Measurements from ENCODE around the gene DOK7. TPM values are rescaled to one million over a fixed set of nuclear protein-coding genes. Genes with fewer than 3 reads are reported as not detected.

The DOK7 gene
- total RNA-seq, 1 experiment from 2014 or later = not detected

- Histone ChIP-seq H3K4me1 (ENCODE audit: insufficient read depth, low read length, poor library complexity, severe bottlenecking) (no peaks in the 10 kb centered on the region), H3K36me3 (ENCODE audit: insufficient read depth, low read length, poor library complexity, severe bottlenecking) (no peaks in the 10 kb centered on the region), H3K9me3 (ENCODE audit: low read depth, low read length, poor library complexity, severe bottlenecking) (no peaks in the 10 kb centered on the region), H3K27me3 (replicated peaks; ENCODE audit: insufficient read depth, low read depth, low read length, poor library complexity) (no peaks in the 10 kb centered on the region), H3K27ac (ENCODE audit: low read depth, low read length, poor library complexity, severe bottlenecking) (no peak overlapping the region), H3K4me3 (ENCODE audit: low read depth, low read length, poor library complexity, severe bottlenecking) (no peak overlapping the region)
- no TSS peak for BruUV-seq (replicated peaks)
- ChIA-PET POLR2A (ENCODE audit: low non-redundant PET) (no interaction called here), CTCF (no interaction called here)
- no peak for TF ChIP-seq CTCF (conservative IDR thresholded peaks at IDR 0.05; ENCODE audit: low read depth, low read length)
- no peak for TF ChIP-seq EZH2 (IDR thresholded peaks at IDR 0.05; ENCODE audit: borderline replicate concordance, low read depth, low read length, poor library complexity, severe bottlenecking)
- intact Hi-C loops (cut with micrococcal nuclease; ENCODE audit: unreplicated experiment) = loop anchor here (10.0 kb wide), 1 partner anchor 254 kb away; no protein-coding TSS in a partner anchor
- DNase-seq (ENCODE audit: low spot score) = no peak
Measured at GRCh38 chr4:3449047-3449573, 14.0 kb upstream of the DOK7 start.

- POLR2A ChIA-PET (ENCODE audit: low non-redundant PET) = no interaction called here
- no peak for DNase-seq (ENCODE audit: low spot score)
- Histone ChIP-seq H3K27me3 (replicated peaks; ENCODE audit: insufficient read depth, low read depth, low read length, poor library complexity) (no peaks in the 10 kb centered on the region), H3K9me3 (ENCODE audit: low read depth, low read length, poor library complexity, severe bottlenecking) (no peaks in the 10 kb centered on the region), H3K36me3 (ENCODE audit: insufficient read depth, low read length, poor library complexity, severe bottlenecking) (no peaks in the 10 kb centered on the region), H3K4me3 (ENCODE audit: low read depth, low read length, poor library complexity, severe bottlenecking) (no peak overlapping the region), H3K27ac (ENCODE audit: low read depth, low read length, poor library complexity, severe bottlenecking) (no peak overlapping the region), H3K4me1 (ENCODE audit: insufficient read depth, low read length, poor library complexity, severe bottlenecking) (no peaks in the 10 kb centered on the region)
- TF ChIP-seq EZH2 (IDR thresholded peaks at IDR 0.05; ENCODE audit: borderline replicate concordance, low read depth, low read length, poor library complexity, severe bottlenecking) (no peak), CTCF (conservative IDR thresholded peaks at IDR 0.05; ENCODE audit: low read depth, low read length) (no peak)
- no TSS peak for BruUV-seq (replicated peaks)
- CTCF ChIA-PET = no interaction called here
- intact Hi-C loops (cut with micrococcal nuclease; ENCODE audit: unreplicated experiment) = loop anchor here (10.0 kb wide), 1 partner anchor 255 kb away; no protein-coding TSS in a partner anchor
Measured at GRCh38 chr4:3449574-3450534, 13.3 kb upstream of the DOK7 start.

GRCh38 chr4:3450643-3451042, 12.5 kb upstream of the DOK7 start:
- H3K27me3 ChIP-seq (replicated peaks; ENCODE audit: insufficient read depth, low read depth, low read length, poor library complexity) = no peaks in the 10 kb centered on the region
- H3K9me3 ChIP-seq (ENCODE audit: low read depth, low read length, poor library complexity, severe bottlenecking) = no peaks in the 10 kb centered on the region
- no TSS peak for BruUV-seq (replicated peaks)
- no peaks in the 10 kb centered on the region for H3K4me1 ChIP-seq (ENCODE audit: insufficient read depth, low read length, poor library complexity, severe bottlenecking)
- no peak overlapping the region for H3K4me3 ChIP-seq (ENCODE audit: low read depth, low read length, poor library complexity, severe bottlenecking)
- ChIA-PET POLR2A (ENCODE audit: low non-redundant PET) (no interaction called here), CTCF (interaction anchor here (0.9 kb wide), 1 partner anchor 115 kb away, joined by 7 read pairs; no protein-coding TSS in a partner anchor)
- no peak overlapping the region for H3K27ac ChIP-seq (ENCODE audit: low read depth, low read length, poor library complexity, severe bottlenecking)
- H3K36me3 ChIP-seq (ENCODE audit: insufficient read depth, low read length, poor library complexity, severe bottlenecking) = no peaks in the 10 kb centered on the region
- TF ChIP-seq CTCF (conservative IDR thresholded peaks at IDR 0.05; ENCODE audit: low read depth, low read length) (no peak), EZH2 (IDR thresholded peaks at IDR 0.05; ENCODE audit: borderline replicate concordance, low read depth, low read length, poor library complexity, severe bottlenecking) (no peak)
- intact Hi-C loops (cut with micrococcal nuclease; ENCODE audit: unreplicated experiment) = no loop called here
- DNase-seq (ENCODE audit: low spot score) = no peak

All from A673 (cell line).